Thyroid gland (tissue), 4 donors: ENCODE measurements around the gene EXOC4. TPM values are rescaled to one million over a fixed set of nuclear protein-coding genes. Genes with fewer than 3 reads are reported as not detected.

Experiments
- DNase-seq, 2 donors: peaks; one replicate each; pipeline ENCODE4 v3.0.0-alpha.2; 2019
- H3K27ac ChIP-seq, 3 donors: fragments of 200-600 bp; sonication (generic); 1 replicate in 2 of 3; 2 replicates in 1 of 3; pipeline ENCODE4 v1.5.1; 2016 to 2019; ENCODE audit warnings: mild to moderate bottlenecking in 1 of 3, moderate library complexity in 1 of 3
- H3K27me3 ChIP-seq: fragments of 200-600 bp; sonication (generic); one replicate; pipeline ENCODE4 v1.5.1; 2019
- H3K36me3 ChIP-seq, 2 donors: fragments of 200-600 bp; sonication (generic); one replicate each; pipeline ENCODE4 v1.5.1; 2016 to 2019
- H3K4me1 ChIP-seq, 2 donors: fragments of 200-600 bp; sonication (generic); one replicate each; pipeline ENCODE4 v1.5.1; 2017 to 2019
- H3K4me3 ChIP-seq, 3 donors: fragments of 200-600 bp; sonication (generic); replicated peaks in 1 of 3; 1 replicate in 2 of 3; 2 replicates in 1 of 3; pipeline ENCODE4 v1.5.1; 2016; ENCODE audit warnings: mild to moderate bottlenecking in 1 of 3
- H3K9me3 ChIP-seq: fragments of 200-600 bp; sonication (generic); one replicate; pipeline ENCODE4 v1.5.1; 2017
- POLR2A ChIP-seq, 2 donors: fragments of 450-650 bp; IDR thresholded peaks; one replicate each; pipeline ENCODE4 v1.6.1; 2017; ENCODE audit warnings: antibody characterized with exemption in 2 of 2, mild to moderate bottlenecking in 2 of 2, moderate library complexity in 1 of 2
- WGBS, 2 donors: methylation state at CpG; one replicate each; pipeline ENCODE4 v1.1.5; 2017; 5-methylcytosine and 5-hydroxymethylcytosine counted together
- intact Hi-C: fragments of 100-400 bp; cut with DNase I; formaldehyde crosslinking; loops from one replicate; pipeline ENCODE4 v1.15.1; 2023
- total RNA-seq, 4 donors: library from RNA; depleted of rRNA; stranded (reverse); fragments of >200 nt; gene quantifications; one replicate each; pipeline ENCODE4 v1.2.3, GENCODE V29; 2016
- TF ChIP-seq, protein P1 (sequence below), 6 experiments: fragments of 200-600 bp in 3 of 6; fragments of 450-650 bp in 3 of 6; sonication (generic) in 3 of 6; IDR thresholded peaks; one replicate each; pipeline ENCODE4 v1.5.1; 2016 to 2019; ENCODE audit warnings: antibody characterized with exemption in 6 of 6, mild to moderate bottlenecking in 2 of 6, inconsistent platforms in 1 of 6, moderate library complexity in 1 of 6

Gene EXOC4
- total RNA-seq, 4 donors from 2014 or later = 74.0 to 116 (median 107) TPM

GRCh38 chr7:133646472-133647315 is 393.8 kb downstream of the EXOC4 start:
- Histone ChIP-seq H3K27ac (no peak overlapping the region), H3K4me1 (peaks cover 4 to 7% of the 10 kb centered on the region in 2 donors), H3K36me3 (no peaks in the 10 kb centered on the region), H3K27me3 (no peaks in the 10 kb centered on the region), H3K9me3 (no peaks in the 10 kb centered on the region), H3K4me3 (no peak overlapping the region)
- DNase-seq = no peak
- TF ChIP-seq, protein P1, sequence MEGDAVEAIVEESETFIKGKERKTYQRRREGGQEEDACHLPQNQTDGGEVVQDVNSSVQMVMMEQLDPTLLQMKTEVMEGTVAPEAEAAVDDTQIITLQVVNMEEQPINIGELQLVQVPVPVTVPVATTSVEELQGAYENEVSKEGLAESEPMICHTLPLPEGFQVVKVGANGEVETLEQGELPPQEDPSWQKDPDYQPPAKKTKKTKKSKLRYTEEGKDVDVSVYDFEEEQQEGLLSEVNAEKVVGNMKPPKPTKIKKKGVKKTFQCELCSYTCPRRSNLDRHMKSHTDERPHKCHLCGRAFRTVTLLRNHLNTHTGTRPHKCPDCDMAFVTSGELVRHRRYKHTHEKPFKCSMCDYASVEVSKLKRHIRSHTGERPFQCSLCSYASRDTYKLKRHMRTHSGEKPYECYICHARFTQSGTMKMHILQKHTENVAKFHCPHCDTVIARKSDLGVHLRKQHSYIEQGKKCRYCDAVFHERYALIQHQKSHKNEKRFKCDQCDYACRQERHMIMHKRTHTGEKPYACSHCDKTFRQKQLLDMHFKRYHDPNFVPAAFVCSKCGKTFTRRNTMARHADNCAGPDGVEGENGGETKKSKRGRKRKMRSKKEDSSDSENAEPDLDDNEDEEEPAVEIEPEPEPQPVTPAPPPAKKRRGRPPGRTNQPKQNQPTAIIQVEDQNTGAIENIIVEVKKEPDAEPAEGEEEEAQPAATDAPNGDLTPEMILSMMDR (IDR thresholded peaks at IDR 0.05) = no peak
- TF ChIP-seq POLR2A (IDR thresholded peaks at IDR 0.05) = no peak
- WGBS, 2 donors = 96 to 97% methylated on average over 7 of the region's 7 CpGs
- intact Hi-C loops = no loop called here

DNA sequence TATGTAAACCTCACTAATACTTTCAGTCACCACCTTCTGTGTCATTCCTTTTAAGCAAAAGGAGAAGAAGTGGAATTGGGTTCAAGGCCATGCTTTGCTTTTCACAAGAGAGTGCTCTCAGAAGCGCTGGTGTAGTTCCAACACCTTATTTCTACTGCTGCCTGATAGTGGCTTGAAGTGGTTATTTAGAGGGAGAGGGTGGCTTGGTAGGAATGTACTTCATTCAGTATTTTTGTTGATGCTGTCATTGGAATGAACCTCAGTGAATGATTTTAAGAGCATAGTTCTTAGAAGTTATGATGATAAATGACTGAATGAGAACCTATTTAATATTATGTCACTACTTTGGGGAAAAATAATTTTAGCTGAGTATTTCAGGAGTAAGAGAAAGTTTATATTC is 396.7 kb downstream of the EXOC4 start:
- Histone ChIP-seq H3K4me3 (no peak overlapping the region), H3K27me3 (no peaks in the 10 kb centered on the region), H3K9me3 (no peaks in the 10 kb centered on the region), H3K36me3 (no peaks in the 10 kb centered on the region), H3K27ac (no peak overlapping the region), H3K4me1 (peaks cover 4 to 7% of the 10 kb centered on the region in 2 donors)
- peak; percentile 12 to 14 for DNase-seq
- intact Hi-C loops = no loop called here
- TF ChIP-seq, protein P1 (IDR thresholded peaks at IDR 0.05) = no peak
- no peak for TF ChIP-seq POLR2A (IDR thresholded peaks at IDR 0.05)
- 21 to 42% methylated on average over 1 of the region's 1 CpG for WGBS, 2 donors

DNA sequence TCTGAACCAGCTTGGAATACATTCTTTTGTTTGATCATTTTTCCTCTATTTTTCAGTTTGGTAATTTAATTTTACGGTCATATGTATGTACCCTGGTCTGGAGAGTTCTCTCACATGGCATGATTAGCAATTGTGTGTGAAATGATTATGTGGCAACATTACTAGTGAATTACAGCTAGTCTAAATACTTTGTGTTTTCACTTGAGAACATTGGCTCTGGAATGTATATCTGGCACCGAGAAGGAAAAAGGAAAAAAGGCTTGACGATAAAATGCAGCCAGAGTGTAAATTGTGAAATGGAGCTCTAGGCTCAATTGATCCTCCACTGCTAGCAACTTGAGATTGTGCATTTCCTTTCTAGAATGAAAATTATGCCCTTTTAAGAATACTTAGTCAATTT is 397.2 kb downstream of the EXOC4 start:
- Histone ChIP-seq H3K27me3 (no peaks in the 10 kb centered on the region), H3K4me1 (peaks cover 4 to 7% of the 10 kb centered on the region in 2 donors), H3K27ac (no peak overlapping the region), H3K36me3 (no peaks in the 10 kb centered on the region), H3K4me3 (no peak overlapping the region), H3K9me3 (no peaks in the 10 kb centered on the region)
- intact Hi-C loops = no loop called here
- TF ChIP-seq, protein P1 (IDR thresholded peaks at IDR 0.05) = no peak
- TF ChIP-seq POLR2A (IDR thresholded peaks at IDR 0.05) = no peak
- no peak for DNase-seq
- 31 to 45% methylated on average over 3 of the region's 3 CpGs for WGBS, 2 donors

GRCh38 chr7:133650487-133651300 is 397.8 kb downstream of the EXOC4 start:
- H3K36me3 ChIP-seq = no peaks in the 10 kb centered on the region
- no peak for TF ChIP-seq POLR2A (IDR thresholded peaks at IDR 0.05)
- TF ChIP-seq, protein P1 (IDR thresholded peaks at IDR 0.05) = no peak
- DNase-seq = no peak
- H3K27me3 ChIP-seq = no peaks in the 10 kb centered on the region
- no peak overlapping the region for H3K27ac ChIP-seq
- 81 to 85% methylated on average over 5 of the region's 5 CpGs for WGBS, 2 donors
- H3K4me1 ChIP-seq = peaks cover 4 to 7% of the 10 kb centered on the region in 2 donors
- no peak overlapping the region for H3K4me3 ChIP-seq
- no peaks in the 10 kb centered on the region for H3K9me3 ChIP-seq
- intact Hi-C loops = no loop called here
